ENCODE measurements around the gene CERKL. TPM values are rescaled to one million over a fixed set of nuclear protein-coding genes. Genes with fewer than 3 reads are reported as not detected.

CERKL gene
- total RNA-seq, 1 donor from 2014 or later = not detected

GRCh38 chr2:181575024-181575649 lies 81.8 kb downstream of the CERKL start:
- no peaks in the 10 kb centered on the region for H3K9me3 Mint-ChIP-seq
- intact Hi-C loops (cut with micrococcal nuclease) = no loop called here
- no peak overlapping the region for H3K27ac Mint-ChIP-seq
- peaks cover 11% of the 10 kb centered on the region for H3K27me3 Mint-ChIP-seq (ENCODE audit: insufficient read depth)
- H3K4me3 Mint-ChIP-seq = no peak overlapping the region
- no peak for DNase-seq (ENCODE audit: low spot score)
- no peaks in the 10 kb centered on the region for H3K4me1 Mint-ChIP-seq (ENCODE audit: low read depth)
- no peaks in the 10 kb centered on the region for H3K36me3 Mint-ChIP-seq (ENCODE audit: low read depth)

GRCh38 chr2:181574321-181574720 lies 82.6 kb downstream of the CERKL start:
- no peaks in the 10 kb centered on the region for H3K36me3 Mint-ChIP-seq (ENCODE audit: low read depth)
- H3K27me3 Mint-ChIP-seq (ENCODE audit: insufficient read depth) = peaks cover 11% of the 10 kb centered on the region
- peaks cover 2% of the 10 kb centered on the region for H3K4me1 Mint-ChIP-seq (ENCODE audit: low read depth)
- no peak overlapping the region for H3K4me3 Mint-ChIP-seq
- no peak overlapping the region for H3K27ac Mint-ChIP-seq
- no peaks in the 10 kb centered on the region for H3K9me3 Mint-ChIP-seq
- no peak for DNase-seq (ENCODE audit: low spot score)
- intact Hi-C loops (cut with micrococcal nuclease) = no loop called here

GRCh38 chr2:181573140-181573736 lies 83.7 kb downstream of the CERKL start:
- intact Hi-C loops (cut with micrococcal nuclease) = loop anchor here (1.0 kb wide), 1 partner anchor 142 kb away; no protein-coding TSS in a partner anchor
- Mint-ChIP-seq H3K9me3 (no peaks in the 10 kb centered on the region), H3K4me1 (ENCODE audit: low read depth) (peaks cover 11% of the 10 kb centered on the region), H3K36me3 (ENCODE audit: low read depth) (no peaks in the 10 kb centered on the region), H3K27me3 (ENCODE audit: insufficient read depth) (peaks cover 11% of the 10 kb centered on the region), H3K4me3 (no peak overlapping the region), H3K27ac (no peak overlapping the region)
- DNase-seq (ENCODE audit: low spot score) = no peak

GRCh38 chr2:181570833-181571661 lies 85.9 kb downstream of the CERKL start:
- H3K27ac Mint-ChIP-seq = no peak overlapping the region
- peaks cover 17% of the 10 kb centered on the region for H3K4me1 Mint-ChIP-seq (ENCODE audit: low read depth)
- H3K27me3 Mint-ChIP-seq (ENCODE audit: insufficient read depth) = peaks cover 11% of the 10 kb centered on the region
- no peak overlapping the region for H3K4me3 Mint-ChIP-seq
- H3K36me3 Mint-ChIP-seq (ENCODE audit: low read depth) = no peaks in the 10 kb centered on the region
- intact Hi-C loops (cut with micrococcal nuclease) = no loop called here
- no peak for DNase-seq (ENCODE audit: low spot score)
- H3K9me3 Mint-ChIP-seq = no peaks in the 10 kb centered on the region

GRCh38 chr2:181570059-181570458 lies 86.8 kb downstream of the CERKL start:
- Mint-ChIP-seq H3K4me3 (no peak overlapping the region), H3K27me3 (ENCODE audit: insufficient read depth) (peaks cover 11% of the 10 kb centered on the region), H3K9me3 (no peaks in the 10 kb centered on the region), H3K36me3 (ENCODE audit: low read depth) (no peaks in the 10 kb centered on the region), H3K4me1 (ENCODE audit: low read depth) (peaks cover 19% of the 10 kb centered on the region), H3K27ac (no peak overlapping the region)
- intact Hi-C loops (cut with micrococcal nuclease) = no loop called here
- DNase-seq (ENCODE audit: low spot score) = no peak

GRCh38 chr2:181566334-181567032 lies 90.4 kb downstream of the CERKL start:
- Mint-ChIP-seq H3K4me1 (ENCODE audit: low read depth) (peaks cover 21% of the 10 kb centered on the region), H3K9me3 (no peaks in the 10 kb centered on the region), H3K27ac (no peak overlapping the region), H3K27me3 (ENCODE audit: insufficient read depth) (no peaks in the 10 kb centered on the region), H3K36me3 (ENCODE audit: low read depth) (peaks cover 1% of the 10 kb centered on the region), H3K4me3 (no peak overlapping the region)
- DNase-seq (ENCODE audit: low spot score) = no peak
- intact Hi-C loops (cut with micrococcal nuclease) = no loop called here

- Mint-ChIP-seq H3K9me3 (no peaks in the 10 kb centered on the region), H3K4me3 (no peak overlapping the region), H3K36me3 (ENCODE audit: low read depth) (peaks cover 1% of the 10 kb centered on the region), H3K27me3 (ENCODE audit: insufficient read depth) (no peaks in the 10 kb centered on the region), H3K4me1 (ENCODE audit: low read depth) (peaks cover 10% of the 10 kb centered on the region), H3K27ac (no peak overlapping the region)
- no peak for DNase-seq (ENCODE audit: low spot score)
- intact Hi-C loops (cut with micrococcal nuclease) = no loop called here
Measured at GRCh38 chr2:181563101-181563692, 93.7 kb downstream of the CERKL start.

GRCh38 chr2:181558371-181558770 lies 98.5 kb downstream of the CERKL start:
- no peaks in the 10 kb centered on the region for H3K4me1 Mint-ChIP-seq (ENCODE audit: low read depth)
- H3K9me3 Mint-ChIP-seq = no peaks in the 10 kb centered on the region
- H3K4me3 Mint-ChIP-seq = no peak overlapping the region
- no peaks in the 10 kb centered on the region for H3K27me3 Mint-ChIP-seq (ENCODE audit: insufficient read depth)
- intact Hi-C loops (cut with micrococcal nuclease) = no loop called here
- peaks cover 3% of the 10 kb centered on the region for H3K36me3 Mint-ChIP-seq (ENCODE audit: low read depth)
- H3K27ac Mint-ChIP-seq = no peak overlapping the region
- no peak for DNase-seq (ENCODE audit: low spot score)

- no peaks in the 10 kb centered on the region for H3K9me3 Mint-ChIP-seq
- no peak overlapping the region for H3K4me3 Mint-ChIP-seq
- no peaks in the 10 kb centered on the region for H3K4me1 Mint-ChIP-seq (ENCODE audit: low read depth)
- DNase-seq (ENCODE audit: low spot score) = no peak
- H3K36me3 Mint-ChIP-seq (ENCODE audit: low read depth) = peaks cover 6% of the 10 kb centered on the region
- H3K27me3 Mint-ChIP-seq (ENCODE audit: insufficient read depth) = no peaks in the 10 kb centered on the region
- intact Hi-C loops (cut with micrococcal nuclease) = no loop called here
- H3K27ac Mint-ChIP-seq = no peak overlapping the region
Measured at GRCh38 chr2:181554061-181554830, 102.7 kb downstream of the CERKL start.

GRCh38 chr2:181553244-181553643 lies 103.7 kb downstream of the CERKL start:
- Mint-ChIP-seq H3K9me3 (no peaks in the 10 kb centered on the region), H3K27me3 (ENCODE audit: insufficient read depth) (no peaks in the 10 kb centered on the region), H3K4me1 (ENCODE audit: low read depth) (no peaks in the 10 kb centered on the region), H3K27ac (no peak overlapping the region), H3K36me3 (ENCODE audit: low read depth) (peaks cover 10% of the 10 kb centered on the region), H3K4me3 (no peak overlapping the region)
- intact Hi-C loops (cut with micrococcal nuclease) = no loop called here
- no peak for DNase-seq (ENCODE audit: low spot score)

GRCh38 chr2:181552808-181553207 lies 104.1 kb downstream of the CERKL start:
- peaks cover 10% of the 10 kb centered on the region for H3K36me3 Mint-ChIP-seq (ENCODE audit: low read depth)
- H3K27ac Mint-ChIP-seq = no peak overlapping the region
- H3K27me3 Mint-ChIP-seq (ENCODE audit: insufficient read depth) = no peaks in the 10 kb centered on the region
- no peak for DNase-seq (ENCODE audit: low spot score)
- H3K9me3 Mint-ChIP-seq = no peaks in the 10 kb centered on the region
- H3K4me3 Mint-ChIP-seq = no peak overlapping the region
- no peaks in the 10 kb centered on the region for H3K4me1 Mint-ChIP-seq (ENCODE audit: low read depth)
- intact Hi-C loops (cut with micrococcal nuclease) = no loop called here

- Mint-ChIP-seq H3K27me3 (ENCODE audit: insufficient read depth) (no peaks in the 10 kb centered on the region), H3K9me3 (no peaks in the 10 kb centered on the region), H3K4me3 (no peak overlapping the region), H3K27ac (no peak overlapping the region), H3K36me3 (ENCODE audit: low read depth) (peaks cover 15% of the 10 kb centered on the region), H3K4me1 (ENCODE audit: low read depth) (no peaks in the 10 kb centered on the region)
- DNase-seq (ENCODE audit: low spot score) = no peak
- intact Hi-C loops (cut with micrococcal nuclease) = no loop called here
Measured at GRCh38 chr2:181546086-181546485, 110.8 kb downstream of the CERKL start.
